ENCODE measurements around the gene FANCG. TPM values are rescaled to one million over a fixed set of nuclear protein-coding genes. Genes with fewer than 3 reads are reported as not detected.
A peak's percentile ranks its signal among the peaks of the same experiment; 100 is the strongest.

Gene FANCG
- total and polyA plus RNA-seq, 2 experiments from 2014 or later, result 13.4 to 15.3 TPM

- H3K4me1 ChIP-seq (ENCODE audit: insufficient read depth), result peaks cover 6% of the 10 kb centered on the region
- peaks cover 20% of the 10 kb centered on the region for H3K79me2 ChIP-seq
- 70% methylated on average over 4 of the region's 4 CpGs for WGBS (ENCODE audit: low lambda C conversion rate, missing lambda C conversion rate)
- H3K4me2 ChIP-seq, result peak overlapping the region; percentile 94
- no peaks in the 10 kb centered on the region for H4K20me1 ChIP-seq (ENCODE audit: insufficient read depth, poor library complexity, severe bottlenecking)
- no peaks in the 10 kb centered on the region for H3K9me2 ChIP-seq (replicated peaks; ENCODE audit: insufficient read depth)
- no peak overlapping the region for H3K4me3 ChIP-seq
- no peaks in the 10 kb centered on the region for H3K36me3 ChIP-seq (replicated peaks; ENCODE audit: insufficient read depth, low read depth)
- H2AFZ ChIP-seq, result no peak overlapping the region
- H3K27ac ChIP-seq, result no peak overlapping the region
- DNase-seq (ENCODE audit: low spot score), result no peak
- TF ChIP-seq EZH2 (IDR thresholded peaks at IDR 0.05; ENCODE audit: borderline replicate concordance) (no peak), CTCF (IDR thresholded peaks at IDR 0.05; ENCODE audit: poor library complexity) (no peak), EZH2phosphoT487 (IDR thresholded peaks at IDR 0.05; ENCODE audit: low read depth, severe bottlenecking, unreplicated experiment) (no peak)
- H3K27me3 ChIP-seq, result no peaks in the 10 kb centered on the region
- H3K9me3 ChIP-seq (ENCODE audit: low read depth), result no peaks in the 10 kb centered on the region
These were observed 1.7 kb downstream of the FANCG start for GRCh38 chr9:35078066-35078465.

GRCh38 chr9:35076848-35077247 is 2.9 kb downstream of the FANCG start:
- peaks cover 6% of the 10 kb centered on the region for H3K4me1 ChIP-seq (ENCODE audit: insufficient read depth)
- no peaks in the 10 kb centered on the region for H3K36me3 ChIP-seq (replicated peaks; ENCODE audit: insufficient read depth, low read depth)
- no peak for DNase-seq (ENCODE audit: low spot score)
- TF ChIP-seq EZH2phosphoT487 (IDR thresholded peaks at IDR 0.05; ENCODE audit: low read depth, severe bottlenecking, unreplicated experiment), result no peak
- TF ChIP-seq CTCF (IDR thresholded peaks at IDR 0.05; ENCODE audit: poor library complexity), result no peak
- no peaks in the 10 kb centered on the region for H3K9me2 ChIP-seq (replicated peaks; ENCODE audit: insufficient read depth)
- H3K27me3 ChIP-seq, result no peaks in the 10 kb centered on the region
- no peak overlapping the region for H3K4me3 ChIP-seq
- peaks cover 20% of the 10 kb centered on the region for H3K79me2 ChIP-seq
- H3K9me3 ChIP-seq (ENCODE audit: low read depth), result no peaks in the 10 kb centered on the region
- H3K27ac ChIP-seq, result no peak overlapping the region
- no peak overlapping the region for H2AFZ ChIP-seq
- H4K20me1 ChIP-seq (ENCODE audit: insufficient read depth, poor library complexity, severe bottlenecking), result no peaks in the 10 kb centered on the region
- WGBS (ENCODE audit: low lambda C conversion rate, missing lambda C conversion rate), result 97% methylated on average over 4 of the region's 4 CpGs
- H3K4me2 ChIP-seq, result no peak overlapping the region

- Histone ChIP-seq H3K4me3 (no peak overlapping the region), H3K27ac (no peak overlapping the region), H3K36me3 (replicated peaks; ENCODE audit: insufficient read depth, low read depth) (no peaks in the 10 kb centered on the region), H3K27me3 (no peaks in the 10 kb centered on the region), H3K9me3 (ENCODE audit: low read depth) (no peaks in the 10 kb centered on the region), H3K9me2 (replicated peaks; ENCODE audit: insufficient read depth) (no peaks in the 10 kb centered on the region), H3K4me2 (no peak overlapping the region), H3K4me1 (ENCODE audit: insufficient read depth) (peaks cover 12% of the 10 kb centered on the region), H4K20me1 (ENCODE audit: insufficient read depth, poor library complexity, severe bottlenecking) (peaks cover 14% of the 10 kb centered on the region), H3K79me2 (peaks cover 34% of the 10 kb centered on the region), H2AFZ (no peak overlapping the region)
- no peak for DNase-seq (ENCODE audit: low spot score)
- TF ChIP-seq CTCF (IDR thresholded peaks at IDR 0.05; ENCODE audit: poor library complexity) (no peak), EZH2phosphoT487 (IDR thresholded peaks at IDR 0.05; ENCODE audit: low read depth, severe bottlenecking, unreplicated experiment) (no peak)
- 98% methylated on average over 4 of the region's 4 CpGs for WGBS (ENCODE audit: low lambda C conversion rate, missing lambda C conversion rate)
These were observed 4.4 kb downstream of the FANCG start for GRCh38 chr9:35075358-35075757.

- Histone ChIP-seq H3K9me3 (ENCODE audit: low read depth) (no peaks in the 10 kb centered on the region), H3K79me2 (peaks cover 39% of the 10 kb centered on the region), H3K27me3 (no peaks in the 10 kb centered on the region), H3K9me2 (replicated peaks; ENCODE audit: insufficient read depth) (no peaks in the 10 kb centered on the region), H3K27ac (no peak overlapping the region), H2AFZ (no peak overlapping the region), H3K4me3 (no peak overlapping the region), H3K36me3 (replicated peaks; ENCODE audit: insufficient read depth, low read depth) (no peaks in the 10 kb centered on the region), H3K4me2 (no peak overlapping the region), H3K4me1 (ENCODE audit: insufficient read depth) (peaks cover 17% of the 10 kb centered on the region), H4K20me1 (ENCODE audit: insufficient read depth, poor library complexity, severe bottlenecking) (peaks cover 20% of the 10 kb centered on the region)
- no peak for DNase-seq (ENCODE audit: low spot score)
- TF ChIP-seq EZH2 (IDR thresholded peaks at IDR 0.05; ENCODE audit: borderline replicate concordance) (no peak), CTCF (IDR thresholded peaks at IDR 0.05; ENCODE audit: poor library complexity) (no peak), EZH2phosphoT487 (IDR thresholded peaks at IDR 0.05; ENCODE audit: low read depth, severe bottlenecking, unreplicated experiment) (no peak)
- WGBS (ENCODE audit: low lambda C conversion rate, missing lambda C conversion rate), result 96% methylated on average over 8 of the region's 8 CpGs
These were observed 5.0 kb downstream of the FANCG start for GRCh38 chr9:35074791-35075190.
